GM19025 (cell line): Measurements from ENCODE around the gene CASP8.
"Not testable (repeated sequence)": the region's sequence is repeated elsewhere in the genome, so short reads cannot be mapped to it uniquely, and the experiment has no call there.

Experiments used
- ATAC-seq: cut with Tn5 transposase; IDR thresholded peaks from one replicate; pipeline ENCODE4 v1.9.1; 2021; ENCODE audit warnings: mild to moderate bottlenecking, low read depth, moderate library complexity; ENCODE audit not compliant: unreplicated experiment

The CASP8 gene

DNA sequence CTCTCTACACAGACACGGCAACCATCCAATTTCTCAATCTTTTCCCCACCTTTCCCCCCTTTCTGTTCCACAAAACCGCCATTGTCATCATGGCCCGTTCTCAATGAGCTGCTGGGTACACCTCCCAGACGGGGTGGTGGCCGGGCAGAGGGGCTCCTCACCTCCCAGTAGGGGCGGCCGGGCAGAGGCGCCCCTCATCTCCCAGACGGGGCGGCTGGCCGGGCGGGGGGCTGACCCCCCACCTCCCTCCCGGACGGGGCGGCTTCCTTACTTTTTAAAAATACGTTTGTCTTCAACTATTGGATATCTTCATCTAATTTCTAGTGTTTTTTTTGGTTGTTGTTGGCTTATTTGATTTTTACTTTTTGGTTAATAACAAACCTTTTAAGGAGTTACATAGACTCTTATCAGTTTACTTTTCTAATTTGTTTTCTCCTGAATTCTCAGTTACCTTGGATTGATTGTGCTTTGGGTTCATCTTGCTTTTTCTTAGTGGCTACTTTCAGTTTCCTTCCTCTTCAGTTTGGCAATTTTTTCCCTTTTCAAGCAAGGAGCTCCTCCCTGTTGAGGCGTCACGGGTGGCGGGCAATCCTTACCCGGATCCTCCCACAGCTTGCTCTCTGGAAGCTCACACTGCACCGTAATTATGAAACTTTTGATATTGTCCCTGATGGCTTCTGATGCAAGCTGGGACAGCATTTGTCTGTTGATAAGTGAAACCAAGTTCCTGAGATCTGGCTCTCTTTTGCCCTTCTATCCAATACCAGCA, 21.0 kb upstream of the CASP8 start:
- ATAC-seq = not testable (repeated sequence)

DNA sequence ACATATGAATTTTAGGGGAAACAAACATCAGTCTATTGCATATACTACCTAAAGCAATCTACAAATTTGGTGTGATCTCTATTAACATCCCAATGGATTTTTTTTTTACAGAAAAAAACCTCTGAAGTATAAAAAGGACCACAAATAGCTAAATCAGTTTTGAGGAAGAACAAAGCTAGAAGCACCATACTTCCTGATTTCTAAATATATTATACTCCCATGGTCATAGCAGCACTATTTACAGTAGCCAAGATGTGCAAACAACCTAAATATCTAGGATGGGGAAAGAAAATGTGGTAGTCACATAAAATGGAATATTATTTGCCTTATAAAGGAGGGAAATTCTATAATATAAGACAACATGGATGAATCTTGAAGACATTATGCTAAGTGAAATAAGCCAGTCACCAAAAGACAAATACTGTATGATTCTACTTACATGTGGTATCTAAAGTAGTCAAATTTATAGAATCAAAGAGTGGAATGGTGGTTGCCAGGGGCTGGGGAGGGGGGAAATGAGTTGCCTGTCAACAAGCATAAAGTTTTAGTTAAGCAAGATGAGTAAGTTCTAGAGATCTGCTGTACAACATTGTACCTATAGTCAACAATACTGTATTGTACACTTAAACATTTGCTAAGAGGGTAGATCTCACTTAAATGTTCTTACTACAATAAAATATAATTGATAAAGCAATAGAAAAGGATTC, 17.6 kb upstream of the CASP8 start:
- ATAC-seq = no peak

DNA sequence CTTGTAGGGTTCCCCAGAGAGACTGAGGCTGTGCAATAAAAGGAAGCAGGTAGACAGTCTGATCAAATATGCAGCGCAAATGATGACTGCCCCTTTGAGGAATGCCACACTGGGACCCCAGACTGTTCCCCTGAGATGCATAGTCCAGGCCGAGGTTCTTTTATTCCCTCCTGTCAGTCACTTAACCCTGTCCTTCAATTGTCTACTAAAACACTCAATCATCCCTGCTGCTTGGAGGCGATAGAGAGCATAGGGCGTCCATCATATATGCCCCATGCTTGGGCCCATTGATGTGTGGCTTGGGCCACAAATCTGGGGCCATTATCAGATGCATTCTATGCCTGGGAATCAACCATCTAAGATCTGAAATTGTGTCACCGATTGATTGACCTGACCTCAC, 15.5 kb upstream of the CASP8 start:
- no peak for ATAC-seq

DNA sequence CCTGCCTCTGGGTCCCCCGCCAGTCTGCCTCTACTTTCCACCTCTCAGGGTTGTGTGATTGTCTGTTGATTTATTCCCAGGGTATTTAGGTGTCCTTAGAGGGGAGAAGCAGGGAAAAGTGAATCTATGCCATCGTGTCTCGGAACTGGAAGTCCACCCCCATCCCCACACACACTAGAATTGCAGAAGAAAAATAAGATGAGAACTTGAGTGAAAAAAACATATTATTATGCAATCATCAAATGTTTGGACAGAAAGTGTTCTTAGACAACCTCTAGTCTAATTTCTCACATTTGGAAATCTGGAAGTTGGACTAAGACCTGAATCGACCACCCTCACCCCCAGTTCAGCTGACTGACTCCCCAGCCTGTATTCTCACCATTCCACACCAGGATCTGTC, 14.1 kb upstream of the CASP8 start:
- ATAC-seq = no peak

DNA sequence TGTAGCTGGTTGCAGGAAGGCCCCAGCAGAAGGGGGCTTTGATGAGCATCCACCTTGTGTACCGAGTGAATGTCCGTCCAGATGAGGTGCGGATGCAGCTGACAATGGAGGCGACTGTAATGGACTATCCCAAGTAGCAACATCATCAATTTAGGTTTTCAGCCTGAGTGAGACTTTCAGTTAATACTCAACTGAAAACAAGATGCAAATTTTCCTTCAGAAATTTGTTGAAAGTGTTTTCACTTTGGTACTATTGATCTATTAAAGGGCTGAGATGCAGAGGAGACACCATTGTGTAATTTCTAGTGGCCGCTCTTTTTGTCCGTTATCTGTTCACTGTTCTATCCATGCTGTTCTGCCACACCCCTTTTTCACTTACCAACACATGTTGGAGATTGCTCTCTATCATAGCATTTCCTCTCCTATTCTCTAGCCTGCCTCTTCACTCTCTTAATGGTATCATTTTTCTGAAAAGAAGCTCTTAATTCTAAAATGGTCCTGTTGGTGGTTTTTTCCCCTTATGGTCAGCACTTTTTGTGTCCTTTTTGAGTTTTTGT, 12.0 kb upstream of the CASP8 start:
- ATAC-seq = no peak

DNA sequence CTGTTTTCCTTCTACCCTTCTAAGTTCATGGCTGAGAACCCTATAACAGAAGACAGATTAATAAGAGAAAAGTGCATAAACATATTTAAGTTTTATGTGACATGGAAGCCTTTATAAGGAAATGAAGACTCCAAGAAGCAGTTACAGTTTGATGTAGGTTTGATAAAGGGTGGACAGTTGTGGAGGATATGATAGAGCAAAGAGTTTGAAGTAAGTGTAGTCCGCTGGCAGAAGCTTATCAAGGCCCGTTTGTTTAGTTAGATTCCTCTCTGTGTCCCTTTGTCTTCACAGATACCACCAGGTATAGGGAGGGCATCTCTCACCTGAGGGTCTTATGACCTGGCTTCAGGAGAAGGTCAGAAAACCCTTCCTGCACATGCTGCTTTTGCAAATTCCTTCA, 10.4 kb upstream of the CASP8 start:
- no peak for ATAC-seq

DNA sequence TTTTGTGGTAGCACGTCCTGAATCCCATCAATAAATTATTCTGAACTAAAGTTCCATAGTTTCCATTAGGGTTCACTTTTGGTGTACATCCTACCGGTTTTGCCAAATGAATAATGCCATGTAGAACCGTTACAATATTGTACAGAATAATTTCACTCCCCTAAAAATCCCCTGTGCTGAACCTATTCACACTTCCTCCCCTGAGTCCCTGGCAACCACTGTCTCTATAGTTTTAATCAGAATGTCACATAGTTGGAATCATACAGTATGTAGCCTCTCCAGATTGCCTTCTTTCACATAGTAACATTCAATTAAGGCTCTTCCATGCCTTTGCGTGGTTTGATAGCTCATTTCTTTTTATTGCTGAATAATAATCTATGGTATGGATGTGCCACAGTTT, 9.6 kb upstream of the CASP8 start:
- no peak for ATAC-seq

DNA sequence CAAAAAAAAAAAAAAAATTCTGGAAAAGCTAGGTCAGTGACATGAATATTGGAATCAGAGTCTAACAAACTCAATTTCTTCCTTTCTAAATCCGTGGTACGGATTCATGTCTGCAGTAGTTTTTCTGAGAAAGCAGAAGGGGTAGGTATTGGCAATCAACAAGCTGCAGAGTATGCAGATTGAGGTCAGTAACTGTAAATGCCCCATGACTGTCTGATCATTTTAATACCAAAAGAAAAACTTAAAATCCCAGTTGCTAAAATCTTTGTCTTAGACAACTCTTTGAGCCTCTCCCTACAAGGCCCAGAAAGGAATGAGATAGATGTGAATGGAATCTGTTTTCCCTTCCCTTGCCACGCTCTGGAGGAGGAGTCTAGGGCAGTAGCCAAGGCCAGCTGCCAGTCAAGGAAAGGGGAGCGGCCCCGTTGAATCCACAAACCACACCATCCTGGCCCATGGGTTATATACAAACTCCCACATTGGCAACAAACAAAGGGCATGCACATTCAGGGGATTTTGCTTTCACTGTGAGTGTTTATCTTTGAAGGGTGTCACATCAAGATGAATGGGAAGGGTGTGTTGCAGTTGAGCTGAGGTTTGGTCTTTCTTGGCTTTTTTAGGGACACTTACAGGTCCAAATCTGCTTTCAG, 6.1 kb upstream of the CASP8 start:
- ATAC-seq = no peak

DNA sequence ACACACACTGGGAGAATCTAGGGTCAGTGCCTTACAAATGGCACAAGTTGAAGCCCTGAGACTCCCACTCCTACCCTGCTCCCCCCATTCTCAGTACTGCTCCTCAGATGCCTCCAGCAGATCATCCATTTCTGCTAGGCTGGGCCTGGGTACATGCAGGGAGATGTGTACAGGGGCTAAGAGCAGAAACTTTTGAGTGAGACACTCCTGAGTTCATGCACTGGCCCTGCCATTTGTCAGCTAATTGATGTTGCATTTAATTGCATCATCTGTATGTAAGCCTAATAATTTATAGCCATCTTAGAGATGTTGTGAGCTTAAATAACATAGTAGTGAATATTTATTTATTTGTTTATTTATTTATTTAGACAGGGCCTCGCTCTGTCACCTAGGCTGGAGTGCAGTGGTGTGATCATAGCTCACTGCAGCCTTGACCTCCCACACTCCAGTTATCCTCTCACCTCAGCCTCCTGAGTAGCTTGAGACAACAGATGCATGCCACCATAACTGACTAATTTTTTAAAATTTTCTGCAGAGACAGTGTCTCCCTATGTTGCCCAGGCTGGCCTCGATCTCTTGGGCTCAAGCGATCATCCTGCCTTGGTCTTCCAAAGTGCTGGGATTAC, 4.8 kb upstream of the CASP8 start:
- ATAC-seq = no peak

DNA sequence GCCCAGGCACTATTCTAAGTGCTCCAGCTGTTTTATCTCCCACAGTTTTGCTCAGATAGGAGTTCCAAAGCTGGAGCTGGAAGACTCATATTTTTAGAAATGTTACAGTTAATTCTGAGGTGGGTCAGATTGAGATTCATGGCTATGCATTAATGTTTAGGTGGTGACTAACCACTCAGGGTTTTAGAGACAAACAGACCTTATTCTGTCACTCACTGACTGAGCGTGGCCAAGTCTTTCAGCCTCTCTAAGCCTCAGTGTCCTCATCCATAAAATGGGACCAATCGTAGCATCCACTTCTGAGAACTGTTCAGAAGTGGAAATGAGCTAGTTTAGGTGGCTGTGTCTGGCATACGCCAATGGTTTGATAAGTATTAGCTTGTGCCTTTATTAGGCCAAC, 4.3 kb upstream of the CASP8 start:
- ATAC-seq = no peak

DNA sequence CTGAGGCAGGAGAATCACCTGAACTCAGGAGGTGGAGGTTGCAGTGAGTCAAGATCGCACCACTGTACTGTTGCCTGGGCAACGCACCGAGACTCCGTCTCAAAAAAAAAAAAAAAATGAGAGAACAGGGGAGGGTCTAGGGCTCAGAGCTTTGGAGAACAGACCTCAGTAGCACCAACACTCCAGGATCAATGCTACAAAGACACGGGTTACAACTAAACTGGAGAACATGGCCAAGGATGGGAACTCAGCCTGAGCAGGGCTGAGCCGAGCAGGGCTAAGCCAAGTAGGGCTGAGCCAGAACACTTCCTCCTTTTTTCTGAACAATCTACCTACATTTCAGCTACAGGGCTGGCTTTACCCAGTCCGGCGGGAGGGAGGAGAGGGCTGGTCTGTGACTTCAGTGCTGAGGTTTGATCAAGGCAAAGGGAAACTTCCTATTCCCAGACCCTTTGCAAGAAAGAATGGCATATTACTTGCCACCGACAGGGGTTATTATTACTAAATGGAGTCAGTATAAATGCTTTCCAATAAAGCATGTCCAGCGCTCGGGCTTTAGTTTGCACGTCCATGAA, 2.9 kb upstream of the CASP8 start:
- peak; percentile 49 for ATAC-seq

DNA sequence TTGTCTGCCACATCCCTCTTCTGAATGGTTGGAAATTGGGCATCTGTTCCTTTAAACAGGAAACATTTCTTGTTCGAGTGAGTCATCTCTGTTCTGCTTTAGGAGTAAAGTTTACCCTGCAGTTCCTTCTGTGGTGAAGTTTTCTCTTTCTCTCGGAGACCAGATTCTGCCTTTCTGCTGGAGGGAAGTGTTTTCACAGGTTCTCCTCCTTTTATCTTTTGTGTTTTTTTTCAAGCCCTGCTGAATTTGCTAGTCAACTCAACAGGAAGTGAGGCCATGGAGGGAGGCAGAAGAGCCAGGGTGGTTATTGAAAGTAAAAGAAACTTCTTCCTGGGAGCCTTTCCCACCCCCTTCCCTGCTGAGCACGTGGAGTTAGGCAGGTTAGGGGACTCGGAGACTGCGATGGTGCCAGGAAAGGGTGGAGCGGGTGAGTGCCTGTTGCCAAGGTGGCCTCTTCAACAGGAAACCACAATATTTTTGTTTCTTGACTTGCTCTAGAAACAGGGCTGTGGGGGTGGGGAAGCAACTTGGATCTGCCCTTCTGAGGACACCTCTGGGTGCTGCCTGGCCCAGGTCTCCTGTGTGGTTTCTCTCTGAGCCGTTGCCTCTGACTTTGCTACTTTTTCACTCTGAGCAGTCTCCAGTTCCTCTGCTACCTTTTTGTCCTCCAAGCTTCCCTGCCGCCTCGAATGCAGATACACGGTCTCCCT, 2.2 kb upstream of the CASP8 start:
- ATAC-seq = peak; percentile 53

DNA sequence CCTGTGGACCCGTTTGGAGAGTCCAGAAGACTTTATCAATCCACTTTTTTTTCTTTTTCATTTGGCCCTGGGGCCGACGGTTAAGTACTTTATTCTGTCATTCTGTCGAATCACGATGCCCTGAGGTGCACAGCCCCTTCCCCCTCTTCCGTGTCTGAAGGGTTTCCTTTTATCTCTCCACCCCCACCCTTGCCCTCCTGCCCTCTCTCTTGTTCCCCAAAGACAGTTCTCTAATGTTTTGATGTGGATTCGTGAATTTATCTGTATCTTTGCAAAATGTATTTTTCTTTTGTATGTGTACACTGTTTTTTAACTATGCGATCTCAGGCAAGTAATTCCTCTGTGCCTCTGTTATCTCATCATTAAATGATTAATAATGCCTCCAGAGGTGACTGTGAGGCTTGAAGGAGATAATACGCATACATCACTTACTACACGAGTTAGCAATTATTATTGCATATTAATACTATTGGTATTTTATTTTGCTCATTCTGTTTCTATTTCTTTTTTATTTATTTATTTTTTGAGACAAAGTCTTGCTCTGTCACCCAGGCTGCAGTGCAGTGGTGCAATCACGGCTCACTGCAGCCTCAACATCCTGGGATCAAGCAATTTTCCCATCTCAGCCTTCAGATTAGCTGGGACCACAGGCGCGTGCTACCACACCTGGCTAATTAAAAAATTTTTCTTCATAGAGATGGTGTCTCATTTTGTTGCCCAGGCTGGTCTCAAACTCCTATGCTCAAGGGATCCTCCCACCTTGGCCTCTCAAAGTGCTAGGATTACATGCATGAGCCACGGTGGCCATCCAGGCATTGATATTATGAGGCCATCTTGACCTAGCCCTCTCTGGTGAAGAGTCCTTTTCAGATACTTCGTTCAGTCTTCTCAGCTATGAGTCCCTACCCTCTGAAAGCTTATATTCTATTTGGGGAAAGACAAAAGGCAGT, 1.4 kb upstream of the CASP8 start:
- ATAC-seq = no peak

DNA sequence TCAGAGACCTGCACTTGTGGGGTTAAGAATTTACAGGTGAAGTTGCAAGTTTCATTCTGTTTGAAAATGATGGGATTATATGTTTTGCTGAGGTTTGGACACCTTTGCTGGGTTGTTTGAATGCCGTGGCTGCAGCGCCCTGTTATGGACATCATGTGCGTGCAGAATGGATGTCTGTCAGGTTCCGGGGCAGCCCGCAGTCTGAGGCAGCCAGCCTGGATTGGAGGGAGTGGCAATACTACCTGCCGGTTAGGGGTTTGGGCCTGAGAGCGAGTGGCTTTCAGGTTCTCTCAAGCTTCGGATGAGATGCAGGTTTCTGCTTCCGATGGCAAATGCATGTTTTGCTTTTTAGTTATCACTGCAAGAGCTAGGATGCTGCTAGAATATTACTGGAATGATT, 1.1 kb downstream of the CASP8 start:
- ATAC-seq = no peak

DNA sequence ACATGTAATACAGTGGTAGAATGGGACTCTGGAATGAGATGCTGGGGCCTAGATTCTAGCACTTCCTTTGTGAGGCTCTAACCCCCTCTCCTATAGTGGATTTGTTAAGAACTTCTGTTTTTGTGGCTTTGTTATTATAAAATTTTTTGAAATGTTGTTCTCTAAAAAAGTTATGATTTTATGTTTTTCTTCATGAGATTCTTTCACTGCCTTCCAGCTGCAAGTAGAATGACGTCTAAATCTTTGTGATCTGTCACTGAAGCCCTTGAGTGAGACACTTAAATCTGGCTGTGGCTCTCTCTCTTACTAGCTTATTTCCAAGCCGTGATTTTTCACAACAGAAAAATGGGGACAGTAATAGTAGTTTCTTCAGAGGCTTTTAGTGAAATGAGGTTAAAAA, 1.6 kb downstream of the CASP8 start:
- ATAC-seq = no peak

DNA sequence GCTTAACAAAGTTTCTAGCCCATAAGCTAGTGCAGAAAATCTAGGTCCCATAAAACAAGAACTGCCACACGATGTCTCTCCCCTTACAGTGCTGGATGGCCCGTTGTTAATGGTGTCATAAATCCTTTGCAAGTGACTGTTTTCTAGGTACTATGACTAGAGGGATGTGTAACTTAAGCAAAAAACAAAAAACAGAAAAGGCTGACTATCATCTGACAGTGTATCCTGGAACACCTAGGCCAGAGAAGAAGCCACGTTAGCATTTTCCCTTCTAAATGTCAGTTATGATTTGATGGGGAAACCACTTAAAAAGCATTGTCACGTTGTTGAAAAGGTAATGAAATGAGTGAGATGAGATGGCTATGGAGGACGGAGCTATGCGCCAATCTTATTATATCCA, 2.4 kb downstream of the CASP8 start:
- no peak for ATAC-seq

DNA sequence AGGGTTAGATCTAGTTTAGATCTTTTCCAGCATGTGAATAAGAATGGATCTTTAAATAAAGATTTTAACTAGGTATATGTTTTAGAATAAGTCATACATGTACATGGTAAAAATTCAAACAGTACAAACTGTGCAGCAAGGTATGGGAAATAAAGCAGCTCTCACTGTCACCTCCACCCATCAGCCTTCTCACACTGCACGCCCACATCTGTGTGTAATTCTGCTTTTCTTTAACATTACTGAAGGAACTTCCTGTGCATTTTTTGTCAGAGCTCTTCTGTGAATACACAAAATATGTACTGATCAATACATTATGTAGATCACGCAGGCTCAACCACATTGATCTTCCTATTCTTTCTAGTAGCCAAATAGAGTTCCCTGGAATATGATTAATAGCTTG, 3.4 kb downstream of the CASP8 start:
- ATAC-seq = no peak

DNA sequence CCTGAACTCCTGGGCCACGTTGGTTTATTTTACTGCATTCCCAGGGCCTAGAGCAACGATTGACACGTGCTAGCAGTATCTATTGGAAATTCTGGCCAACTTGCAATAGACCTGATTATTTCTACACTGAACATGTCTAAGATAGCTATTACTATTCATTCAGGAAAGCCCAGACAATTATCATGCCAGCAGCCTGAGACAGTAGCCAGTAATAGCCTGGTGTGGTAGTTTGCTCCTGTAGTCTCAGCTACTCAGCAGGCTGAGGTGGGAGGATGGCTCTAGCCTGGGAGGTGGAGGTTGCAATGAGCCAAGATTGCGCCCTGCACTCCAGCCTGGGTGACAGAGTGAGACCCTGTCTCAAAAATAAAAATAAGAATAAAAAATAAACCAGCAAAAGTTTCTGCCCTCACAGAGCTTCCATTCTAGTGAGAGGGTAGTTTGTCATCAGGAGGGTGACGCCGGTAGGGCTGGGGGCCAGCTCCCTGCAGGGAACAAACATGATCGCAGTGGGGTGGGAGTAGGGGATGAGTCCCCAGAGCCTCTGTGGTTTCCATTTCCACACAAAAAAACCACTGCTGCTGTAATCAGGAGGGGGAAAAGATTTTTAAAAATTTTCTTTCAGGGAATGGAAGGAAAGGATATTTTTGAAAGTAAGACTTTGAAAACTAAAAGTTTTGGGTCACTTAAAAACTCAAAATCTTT, 4.3 kb downstream of the CASP8 start:
- ATAC-seq = no peak
